Measurements from ENCODE around the gene SERPINB6. TPM values are rescaled to one million over a fixed set of nuclear protein-coding genes. Genes with fewer than 3 reads are reported as not detected.
A peak's percentile ranks its signal among the peaks of the same experiment; 100 is the strongest.

Gene SERPINB6
- total and polyA plus RNA-seq, 9 of the 15 experiments (the other 6 are each of a cell fraction or from before 2014, with no cell fraction given): 86.6 to 211 (median 143) TPM

DNA sequence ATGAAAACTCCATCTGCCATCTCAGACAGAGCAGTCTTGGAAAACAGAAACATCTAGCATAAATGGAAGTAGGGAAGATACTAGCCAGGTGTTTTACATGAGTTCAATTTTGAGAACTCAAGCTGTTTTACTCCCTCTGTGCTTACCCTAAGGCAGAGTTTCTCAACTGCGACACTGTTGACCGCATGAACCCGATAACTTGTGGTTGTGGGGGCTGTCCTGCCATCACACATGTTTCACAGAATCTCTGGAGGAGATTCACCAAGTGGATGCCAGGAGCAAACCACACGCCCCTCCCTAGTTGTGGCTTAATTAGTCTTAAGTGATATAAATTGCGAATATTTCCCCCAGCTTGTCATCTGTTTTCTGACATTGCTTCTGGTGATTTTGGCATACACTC, 2.3 kb upstream of the SERPINB6 start:
- no TSS peak for BruUV-seq (replicated peaks)
- Histone ChIP-seq H3K9me1 (ENCODE audit: control insufficient read depth, insufficient read depth, low read length) (no peaks in the 10 kb centered on the region), H3K4me1 (replicated peaks in 1 of 2; ENCODE audit: control insufficient read depth in 2 of 2, insufficient read depth in 2 of 2, low read length in 2 of 2) (peaks cover 26 to 46% of the 10 kb centered on the region in 2 experiments), H3K4me2 (ENCODE audit: insufficient read depth, low read length) (peak overlapping the region; percentile 12; the same call in 1 of the 2 replicates), H2AFZ (ENCODE audit: low read depth, low read length) (peak overlapping the region; percentile 66), H4K20me1 (replicated peaks; ENCODE audit: control insufficient read depth, insufficient read depth, low read length) (no peaks in the 10 kb centered on the region), H3K9me3 (replicated peaks; ENCODE audit: control insufficient read depth, insufficient read depth, low read depth, low read length) (no peaks in the 10 kb centered on the region), H3K36me3 (ENCODE audit: control insufficient read depth, insufficient read depth, low read length) (peaks cover under 1% of the 10 kb centered on the region; the same call in 1 of the 3 replicates), H3K27ac (ENCODE audit: extremely low read depth, low read depth, low read length) (peak overlapping the region; percentile 8; the same call in 1 of the 3 replicates), H3K27me3 (ENCODE audit: control insufficient read depth in 2 of 2, insufficient read depth in 2 of 2, low read length in 2 of 2) (no peaks in the 10 kb centered on the region), H3K79me2 (ENCODE audit: control insufficient read depth, insufficient read depth, low read length) (peaks cover 31% of the 10 kb centered on the region), H3K9ac (ENCODE audit: insufficient read depth in 1 of 2, low read depth in 2 of 2, low read length in 2 of 2) (peak overlapping the region in 1 of 2 experiments; percentile 4; a peak in 1 of 4 replicates), H3K4me3 (no peak overlapping the region)
- peak; percentile 72 for FAIRE-seq
- CTCF ChIA-PET (ENCODE audit: low intra/inter-chr PET ratio): interaction anchor here (0.7 kb wide), 2 partner anchors 14 to 176 kb away, joined by 3 read pairs; no protein-coding TSS in a partner anchor
- no peak for ATAC-seq
- WGBS (ENCODE audit: insufficient coverage, low coverage, missing lambda C conversion rate): 15% methylated on average over 5 of the region's 5 CpGs
- peak; percentile 45 to 77 (median 52) for DNase-seq (ENCODE audit: extremely low read depth in 1 of 4, low spot score in 3 of 4)
- in situ Hi-C loops (cut with MboI) (no loop called here), intact Hi-C loops (cut with micrococcal nuclease) (no loop called here)
- POLR2A ChIA-PET: interaction anchor here (0.6 to 1.3 kb wide), 4 partner anchors 8 to 43 kb away, joined by 3 to 6 read pairs (median 4); no protein-coding TSS in a partner anchor
- TF ChIP-seq PURB (CRISPR knock-in tag; IDR thresholded peaks at IDR 0.05; ENCODE audit: low read depth) (no peak), GABPB1 (CRISPR knock-in tag; IDR thresholded peaks at IDR 0.05) (no peak), ZNF274 (IDR thresholded peaks at IDR 0.05; ENCODE audit: borderline replicate concordance, low read depth, low read length) (peak; percentile 73; the same call in 1 of the 2 replicates), MEIS2 (IDR thresholded peaks at IDR 0.05; ENCODE audit: partially characterized antibody) (no peak), MED1 (CRISPR knock-in tag; IDR thresholded peaks at IDR 0.05; ENCODE audit: borderline replicate concordance) (no peak), FUS (optimal IDR thresholded peaks at IDR 0.05; ENCODE audit: low read depth, low read length) (no peak), TAF9B (IDR thresholded peaks at IDR 0.05; ENCODE audit: partially characterized antibody) (no peak), MTA1 (IDR thresholded peaks at IDR 0.05; ENCODE audit: borderline replicate concordance) (no peak), ETS2 (tag; IDR thresholded peaks at IDR 0.05; ENCODE audit: borderline replicate concordance, poor library complexity, severe bottlenecking) (no peak), ZNF212 (CRISPR knock-in tag; IDR thresholded peaks at IDR 0.05) (no peak)
- TF ChIP-seq, protein P1, sequence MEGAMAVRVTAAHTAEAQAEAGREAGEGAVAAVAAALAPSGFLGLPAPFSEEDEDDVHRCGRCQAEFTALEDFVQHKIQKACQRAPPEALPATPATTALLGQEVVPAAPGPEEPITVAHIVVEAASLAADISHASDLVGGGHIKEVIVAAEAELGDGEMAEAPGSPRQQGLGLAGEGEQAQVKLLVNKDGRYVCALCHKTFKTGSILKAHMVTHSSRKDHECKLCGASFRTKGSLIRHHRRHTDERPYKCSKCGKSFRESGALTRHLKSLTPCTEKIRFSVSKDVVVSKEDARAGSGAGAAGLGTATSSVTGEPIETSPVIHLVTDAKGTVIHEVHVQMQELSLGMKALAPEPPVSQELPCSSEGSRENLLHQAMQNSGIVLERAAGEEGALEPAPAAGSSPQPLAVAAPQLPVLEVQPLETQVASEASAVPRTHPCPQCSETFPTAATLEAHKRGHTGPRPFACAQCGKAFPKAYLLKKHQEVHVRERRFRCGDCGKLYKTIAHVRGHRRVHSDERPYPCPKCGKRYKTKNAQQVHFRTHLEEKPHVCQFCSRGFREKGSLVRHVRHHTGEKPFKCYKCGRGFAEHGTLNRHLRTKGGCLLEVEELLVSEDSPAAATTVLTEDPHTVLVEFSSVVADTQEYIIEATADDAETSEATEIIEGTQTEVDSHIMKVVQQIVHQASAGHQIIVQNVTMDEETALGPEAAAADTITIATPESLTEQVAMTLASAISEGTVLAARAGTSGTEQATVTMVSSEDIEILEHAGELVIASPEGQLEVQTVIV (CRISPR knock-in tag; IDR thresholded peaks at IDR 0.05; ENCODE audit: borderline replicate concordance): no peak
- TF ChIP-seq, protein P2, sequence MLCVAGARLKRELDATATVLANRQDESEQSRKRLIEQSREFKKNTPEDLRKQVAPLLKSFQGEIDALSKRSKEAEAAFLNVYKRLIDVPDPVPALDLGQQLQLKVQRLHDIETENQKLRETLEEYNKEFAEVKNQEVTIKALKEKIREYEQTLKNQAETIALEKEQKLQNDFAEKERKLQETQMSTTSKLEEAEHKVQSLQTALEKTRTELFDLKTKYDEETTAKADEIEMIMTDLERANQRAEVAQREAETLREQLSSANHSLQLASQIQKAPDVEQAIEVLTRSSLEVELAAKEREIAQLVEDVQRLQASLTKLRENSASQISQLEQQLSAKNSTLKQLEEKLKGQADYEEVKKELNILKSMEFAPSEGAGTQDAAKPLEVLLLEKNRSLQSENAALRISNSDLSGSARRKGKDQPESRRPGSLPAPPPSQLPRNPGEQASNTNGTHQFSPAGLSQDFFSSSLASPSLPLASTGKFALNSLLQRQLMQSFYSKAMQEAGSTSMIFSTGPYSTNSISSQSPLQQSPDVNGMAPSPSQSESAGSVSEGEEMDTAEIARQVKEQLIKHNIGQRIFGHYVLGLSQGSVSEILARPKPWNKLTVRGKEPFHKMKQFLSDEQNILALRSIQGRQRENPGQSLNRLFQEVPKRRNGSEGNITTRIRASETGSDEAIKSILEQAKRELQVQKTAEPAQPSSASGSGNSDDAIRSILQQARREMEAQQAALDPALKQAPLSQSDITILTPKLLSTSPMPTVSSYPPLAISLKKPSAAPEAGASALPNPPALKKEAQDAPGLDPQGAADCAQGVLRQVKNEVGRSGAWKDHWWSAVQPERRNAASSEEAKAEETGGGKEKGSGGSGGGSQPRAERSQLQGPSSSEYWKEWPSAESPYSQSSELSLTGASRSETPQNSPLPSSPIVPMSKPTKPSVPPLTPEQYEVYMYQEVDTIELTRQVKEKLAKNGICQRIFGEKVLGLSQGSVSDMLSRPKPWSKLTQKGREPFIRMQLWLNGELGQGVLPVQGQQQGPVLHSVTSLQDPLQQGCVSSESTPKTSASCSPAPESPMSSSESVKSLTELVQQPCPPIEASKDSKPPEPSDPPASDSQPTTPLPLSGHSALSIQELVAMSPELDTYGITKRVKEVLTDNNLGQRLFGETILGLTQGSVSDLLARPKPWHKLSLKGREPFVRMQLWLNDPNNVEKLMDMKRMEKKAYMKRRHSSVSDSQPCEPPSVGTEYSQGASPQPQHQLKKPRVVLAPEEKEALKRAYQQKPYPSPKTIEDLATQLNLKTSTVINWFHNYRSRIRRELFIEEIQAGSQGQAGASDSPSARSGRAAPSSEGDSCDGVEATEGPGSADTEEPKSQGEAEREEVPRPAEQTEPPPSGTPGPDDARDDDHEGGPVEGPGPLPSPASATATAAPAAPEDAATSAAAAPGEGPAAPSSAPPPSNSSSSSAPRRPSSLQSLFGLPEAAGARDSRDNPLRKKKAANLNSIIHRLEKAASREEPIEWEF (CRISPR knock-in tag; IDR thresholded peaks at IDR 0.05): no peak

All from K562 (cell line).